H1 (cell line): ENCODE data around the gene WDFY3. TPM values are rescaled to one million over a fixed set of nuclear protein-coding genes. Genes with fewer than 3 reads are reported as not detected.

Source experiments
- CTCF ChIA-PET: fragments of 300-600 bp; sonication (Branson Sonifier 250); formaldehyde crosslinking; loops from one replicate; lab custom pipeline; 2021; ENCODE audit not compliant: partially characterized antibody; lab: Charles Lee
- POLR2A ChIA-PET: fragments of 300-600 bp; sonication (Branson Sonifier 250); formaldehyde crosslinking; loops from one replicate; lab custom pipeline; 2021; ENCODE audit warnings: inconsistent platforms; ENCODE audit not compliant: partially characterized antibody; lab: Charles Lee
- DNase-seq, 2 experiments: peaks; one replicate each; pipeline versions ENCODE4 v3.0.0 to v3.0.0-alpha.2; 2010 to 2022; ENCODE audit warnings: low spot score in 2 of 2, low read depth in 1 of 2, mixed read lengths in 1 of 2
- FAIRE-seq: peaks from 2 replicates; lab custom pipeline; 2011; peaks lifted over from hg19 to GRCh38; lab: Jason Lieb, UNC
- H2AFZ ChIP-seq: 2 replicates; pipeline ENCODE4 v1.8.1; 2012; ENCODE audit warnings: low read length, inconsistent platforms
- H2AK5ac ChIP-seq: 2 replicates; pipeline ENCODE4 v1.6.1; 2013; ENCODE audit warnings: low read depth, low read length
- H2BK120ac ChIP-seq: replicated peaks from 2 replicates; pipeline ENCODE3; 2013; ENCODE audit warnings: low read depth, low read length, inconsistent platforms
- H2BK12ac ChIP-seq: 2 replicates; pipeline ENCODE4 v1.6.1; 2013; ENCODE audit warnings: low read depth, low read length
- H2BK15ac ChIP-seq: 2 replicates; pipeline ENCODE4 v1.6.1; 2013; ENCODE audit warnings: low read length
- H2BK20ac ChIP-seq: 2 replicates; pipeline ENCODE4 v1.6.1; 2013; ENCODE audit warnings: low read length
- H2BK5ac ChIP-seq: 2 replicates; pipeline ENCODE4 v1.6.1; 2013; ENCODE audit warnings: low read depth, low read length
- H3K14ac ChIP-seq: 2 replicates; pipeline ENCODE4 v1.6.1; 2013; ENCODE audit warnings: inconsistent platforms; ENCODE audit not compliant: insufficient read length
- H3K18ac ChIP-seq: 2 replicates; pipeline ENCODE4 v1.6.1; 2013; ENCODE audit warnings: low read length; ENCODE audit errors: extremely low read depth
- H3K23ac ChIP-seq: 2 replicates; pipeline ENCODE4 v1.6.1; 2013; ENCODE audit warnings: inconsistent platforms; ENCODE audit not compliant: insufficient read length
- H3K23me2 ChIP-seq: 2 replicates; pipeline ENCODE4 v1.6.1; 2013; ENCODE audit warnings: low read depth, low read length
- H3K27ac ChIP-seq: 2 replicates; pipeline ENCODE4 v1.6.1; 2011; ENCODE audit warnings: low read depth, low read length, inconsistent platforms
- H3K27me3 ChIP-seq, 4 experiments: replicated peaks in 1 of 4; 1 replicate in 1 of 4; 2 replicates in 3 of 4; pipeline versions ENCODE4 v1.6.1 to v1.8.1; 2011 to 2013; ENCODE audit warnings: low read length in 3 of 4, mild to moderate bottlenecking in 3 of 4, inconsistent platforms in 2 of 4, mixed read lengths in 2 of 4, moderate library complexity in 1 of 4; ENCODE audit not compliant: control insufficient read depth in 3 of 4, insufficient read depth in 3 of 4; ENCODE audit errors: extremely low read depth in 1 of 4
- H3K36me3 ChIP-seq, 4 experiments: 2 replicates each; pipeline versions ENCODE4 v1.6.1 to v1.8.1; 2011 to 2013; ENCODE audit warnings: mild to moderate bottlenecking in 4 of 4, low read length in 3 of 4, moderate library complexity in 2 of 4, control low read depth in 1 of 4, inconsistent platforms in 1 of 4; ENCODE audit not compliant: insufficient read depth in 4 of 4, control insufficient read depth in 2 of 4
- H3K4ac ChIP-seq: replicated peaks from 2 replicates; pipeline ENCODE3; 2013; ENCODE audit warnings: low read length, low read depth, mixed read lengths, inconsistent platforms; ENCODE audit not compliant: insufficient read length
- H3K4me1 ChIP-seq, 4 experiments: replicated peaks in 1 of 4; 1 replicate in 1 of 4; 2 replicates in 3 of 4; pipeline versions ENCODE4 v1.6.1 to v1.8.1; 2011 to 2013; ENCODE audit warnings: low read length in 3 of 4, inconsistent platforms in 2 of 4, mixed read lengths in 1 of 4; ENCODE audit not compliant: insufficient read depth in 4 of 4, control insufficient read depth in 3 of 4
- H3K4me2 ChIP-seq, 2 experiments: 2 replicates each; pipeline versions ENCODE4 v1.6.1 to v1.8.1; 2011 to 2013; ENCODE audit warnings: low read depth in 2 of 2, low read length in 2 of 2, control low read depth in 1 of 2, inconsistent platforms in 1 of 2, mild to moderate bottlenecking in 1 of 2; ENCODE audit not compliant: insufficient read depth in 1 of 2
- H3K4me3 ChIP-seq, 4 experiments: fragments of 200-600, 300-600 bp in 1 of 4; sonication (generic), shearing (Covaris generic), sonication (Bioruptor Twin) in 1 of 4; 2 replicates each; pipeline versions ENCODE4 v1.5.1 to v1.8.1; 2011 to 2016; ENCODE audit warnings: low read length in 4 of 4, low read depth in 3 of 4, control low read depth in 2 of 4, inconsistent platforms in 2 of 4, mild to moderate bottlenecking in 2 of 4, mixed read lengths in 1 of 4, moderate library complexity in 1 of 4; ENCODE audit not compliant: insufficient read depth in 2 of 4; ENCODE audit errors: extremely low read depth in 1 of 4
- H3K56ac ChIP-seq: replicated peaks from 2 replicates; pipeline ENCODE3; 2013; ENCODE audit warnings: low read depth, mild to moderate bottlenecking, mixed read lengths, low read length, inconsistent platforms; ENCODE audit not compliant: insufficient read length
- H3K79me1 ChIP-seq: 2 replicates; pipeline ENCODE4 v1.6.1; 2013; ENCODE audit warnings: low read depth, low read length, control low read depth
- H3K79me2 ChIP-seq, 2 experiments: 2 replicates each; pipeline versions ENCODE4 v1.6.1 to v1.8.1; 2012 to 2013; ENCODE audit warnings: low read length in 2 of 2, mild to moderate bottlenecking in 2 of 2, inconsistent platforms in 1 of 2; ENCODE audit not compliant: insufficient read depth in 2 of 2, control insufficient read depth in 1 of 2
- H3K9ac ChIP-seq, 4 experiments: replicated peaks in 1 of 4; 1 replicate in 1 of 4; 2 replicates in 3 of 4; pipeline versions ENCODE4 v1.6.1 to v1.8.1; 2011 to 2013; ENCODE audit warnings: low read depth in 3 of 4, low read length in 3 of 4, control low read depth in 2 of 4, mild to moderate bottlenecking in 2 of 4, moderate library complexity in 2 of 4, inconsistent platforms in 1 of 4; ENCODE audit errors: extremely low read depth in 1 of 4
- H3K9me3 ChIP-seq, 2 experiments: 2 replicates each; pipeline versions ENCODE4 v1.6.1 to v1.8.1; 2012 to 2013; ENCODE audit warnings: mild to moderate bottlenecking in 2 of 2, moderate library complexity in 2 of 2, control low read depth in 1 of 2, inconsistent platforms in 1 of 2, low read depth in 1 of 2, low read length in 1 of 2, mixed read lengths in 1 of 2; ENCODE audit not compliant: insufficient read depth in 2 of 2
- H4K20me1 ChIP-seq, 2 experiments: replicated peaks in 1 of 2; 2 replicates each; pipeline versions ENCODE3 to v1.8.1; 2011 to 2013; ENCODE audit warnings: inconsistent platforms in 2 of 2, low read length in 2 of 2, mild to moderate bottlenecking in 1 of 2; ENCODE audit not compliant: insufficient read depth in 2 of 2, control insufficient read depth in 1 of 2
- H4K5ac ChIP-seq: 2 replicates; pipeline ENCODE4 v1.6.1; 2013; ENCODE audit warnings: low read length, low read depth, mixed read lengths, inconsistent platforms; ENCODE audit not compliant: insufficient read length
- H4K8ac ChIP-seq: 2 replicates; pipeline ENCODE4 v1.8.0; 2013; ENCODE audit warnings: mild to moderate bottlenecking, moderate library complexity, low read length, inconsistent platforms; ENCODE audit not compliant: insufficient read depth; ENCODE audit errors: extremely low read depth
- H4K91ac ChIP-seq: replicated peaks from 2 replicates; pipeline ENCODE3; 2013; ENCODE audit warnings: low read length, mixed read lengths, inconsistent platforms; ENCODE audit not compliant: insufficient read length
- CBX5 ChIP-seq: fragments of 300-800, 300-1000 bp; sonication (generic); IDR thresholded peaks from 2 replicates; pipeline ENCODE4 v1.7.1; 2016; ENCODE audit warnings: antibody characterized with exemption, low read length, low read depth
- CREB1 ChIP-seq: IDR thresholded peaks from 2 replicates; pipeline ENCODE4 v1.6.1; 2012; ENCODE audit warnings: inconsistent platforms
- EGR1 ChIP-seq: IDR thresholded peaks from 2 replicates; pipeline ENCODE4 v1.6.1; 2011; ENCODE audit warnings: low read depth, low read length, borderline replicate concordance
- GABPA ChIP-seq: IDR thresholded peaks from 2 replicates; pipeline ENCODE4 v1.6.1; 2011; ENCODE audit warnings: mild to moderate bottlenecking, low read length, moderate library complexity, borderline replicate concordance; ENCODE audit not compliant: insufficient read depth
- HDAC2 ChIP-seq, 2 experiments: fragments of 300-600 bp in 1 of 2; sonication (generic) in 1 of 2; IDR thresholded peaks; 2 replicates each; pipeline ENCODE4 v1.6.1; 2011 to 2012; ENCODE audit warnings: low read depth in 2 of 2, low read length in 2 of 2, mild to moderate bottlenecking in 2 of 2, moderate library complexity in 2 of 2, borderline replicate concordance in 1 of 2, inconsistent platforms in 1 of 2
- KDM4A ChIP-seq: IDR thresholded peaks from one replicate; pipeline ENCODE4 v1.7.1; 2012; ENCODE audit warnings: low read depth, mild to moderate bottlenecking, moderate library complexity, low read length, inconsistent platforms; ENCODE audit not compliant: severe bottlenecking
- POU5F1 ChIP-seq: IDR thresholded peaks from 2 replicates; pipeline ENCODE4 v1.6.1; 2011; ENCODE audit warnings: low read depth, mild to moderate bottlenecking, low read length, moderate library complexity
- RAD21 ChIP-seq, 2 experiments: IDR thresholded peaks in 1 of 2; conservative IDR thresholded peaks in 1 of 2; 2 replicates each; pipeline ENCODE4 v1.6.1; 2011; ENCODE audit warnings: low read depth in 2 of 2, low read length in 2 of 2, improper control_type of control experiment in 1 of 2, inconsistent platforms in 1 of 2, mild to moderate bottlenecking in 1 of 2, moderate library complexity in 1 of 2
- RNF2 ChIP-seq: fragments of 200-900, 300-1000 bp; sonication (generic); IDR thresholded peaks from 2 replicates; pipeline ENCODE4 v1.7.1; 2016; ENCODE audit warnings: borderline replicate concordance, low read depth, mild to moderate bottlenecking, antibody characterized with exemption, low read length; ENCODE audit not compliant: poor library complexity, severe bottlenecking; ENCODE audit errors: missing control alignments
- SP4 ChIP-seq: IDR thresholded peaks from 2 replicates; pipeline ENCODE4 v1.6.1; 2012; ENCODE audit warnings: low read length, inconsistent platforms
- ZNF274 ChIP-seq: IDR thresholded peaks from 2 replicates; pipeline ENCODE4 v1.7.0; 2012; ENCODE audit warnings: low read length, borderline replicate concordance; ENCODE audit errors: extremely low read depth
- polyA plus RNA-seq, 7 experiments: library from polyadenylated mRNA; depleted of rRNA in 3 of 7; stranded (reverse) in 5 of 7; unstranded in 2 of 7; fragments of >200 nt in 5 of 7; fragments of 200-250 nt in 2 of 7; gene quantifications; 1 replicate in 5 of 7; 2 replicates in 1 of 7; 4 replicates in 1 of 7; pipeline versions ENCODE4 v1.2.1 to v1.2.3, GENCODE V29; 2011 to 2013; ENCODE audit warnings: missing spikeins in 2 of 7, mixed read lengths in 2 of 7
- total RNA-seq: library from RNA; stranded (reverse); fragmentation: NEBNext Ultra II Directional; extraction: Animal tissue kit (Norgen Biotek cat#: 25700); gene quantifications from 2 replicates; pipeline ENCODE4 v1.2.1, GENCODE V29; 2021
- TF ChIP-seq, protein P1 (sequence below): IDR thresholded peaks from 2 replicates; pipeline ENCODE4 v1.6.1; 2011; ENCODE audit warnings: low read length, improper control_type of control experiment

Gene WDFY3
- total and polyA plus RNA-seq, 2 of the 8 experiments (the other 6 are each of a cell fraction or from before 2014, with no cell fraction given), result 25.6 to 62.4 TPM

- no peak overlapping the region for H3K14ac ChIP-seq
- H2BK15ac ChIP-seq, result no peak overlapping the region
- H3K79me2 ChIP-seq, result peaks cover 0 to 4% of the 10 kb centered on the region in 2 experiments; a peak in 2 of 4 replicates
- no peak overlapping the region for H3K4me3 ChIP-seq
- H3K4me1 ChIP-seq, result no peaks in the 10 kb centered on the region
- H4K5ac ChIP-seq, result no peak overlapping the region
- H3K27ac ChIP-seq, result no peak overlapping the region
- no peak overlapping the region for H4K8ac ChIP-seq
- no peak overlapping the region for H3K23ac ChIP-seq
- DNase-seq (no peak), FAIRE-seq (no peak)
- no peak overlapping the region for H2BK120ac ChIP-seq
- H4K91ac ChIP-seq, result no peak overlapping the region
- H3K27me3 ChIP-seq, result no peaks in the 10 kb centered on the region
- H3K36me3 ChIP-seq, result peaks cover 4 to 10% (median 5%) of the 10 kb centered on the region in 4 experiments; a peak in 5 of 8 replicates
- no peak overlapping the region for H2BK5ac ChIP-seq
- no peaks in the 10 kb centered on the region for H3K9me3 ChIP-seq
- no peak overlapping the region for H3K4me2 ChIP-seq
- H3K56ac ChIP-seq, result no peak overlapping the region
- H2BK20ac ChIP-seq, result no peak overlapping the region
- no peak overlapping the region for H3K9ac ChIP-seq
- no peaks in the 10 kb centered on the region for H3K23me2 ChIP-seq
- ChIA-PET POLR2A (interaction anchor here (1.2 kb wide), 1 partner anchor 23 kb away, joined by 3 read pairs; no protein-coding TSS in a partner anchor), CTCF (no interaction called here)
- no peak overlapping the region for H3K4ac ChIP-seq
- no peaks in the 10 kb centered on the region for H3K79me1 ChIP-seq
- H2AFZ ChIP-seq, result no peak overlapping the region
- no peak overlapping the region for H2AK5ac ChIP-seq
- no peaks in the 10 kb centered on the region for H4K20me1 ChIP-seq
- no peak overlapping the region for H3K18ac ChIP-seq
- H2BK12ac ChIP-seq, result no peak overlapping the region
- TF ChIP-seq HDAC2 (IDR thresholded peaks at IDR 0.05; ENCODE audit: borderline replicate concordance in 1 of 2, low read depth in 2 of 2, low read length in 2 of 2) (no peak), POU5F1 (no peak), GABPA (no peak), SP4 (no peak), RAD21 (IDR thresholded peaks at IDR 0.05 in 1 of 2, conservative IDR thresholded peaks at IDR 0.05 in 1 of 2; ENCODE audit: low read depth in 2 of 2, low read length in 2 of 2) (no peak), KDM4A (no peak), ZNF274 (no peak), CBX5 (no peak), EGR1 (no peak), RNF2 (no peak), CREB1 (no peak)
- TF ChIP-seq, protein P1, sequence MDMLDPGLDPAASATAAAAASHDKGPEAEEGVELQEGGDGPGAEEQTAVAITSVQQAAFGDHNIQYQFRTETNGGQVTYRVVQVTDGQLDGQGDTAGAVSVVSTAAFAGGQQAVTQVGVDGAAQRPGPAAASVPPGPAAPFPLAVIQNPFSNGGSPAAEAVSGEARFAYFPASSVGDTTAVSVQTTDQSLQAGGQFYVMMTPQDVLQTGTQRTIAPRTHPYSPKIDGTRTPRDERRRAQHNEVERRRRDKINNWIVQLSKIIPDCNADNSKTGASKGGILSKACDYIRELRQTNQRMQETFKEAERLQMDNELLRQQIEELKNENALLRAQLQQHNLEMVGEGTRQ, result no peak
Observed at GRCh38 chr4:84849051-84849640, 117.3 kb downstream of the WDFY3 start.
